Gastrocnemius medialis (tissue), 4 donors: Measurements from ENCODE around the gene DNAJC1.

Experiments used
- CTCF ChIP-seq, 5 experiments: fragments of 450-650 bp in 3 of 5; fragments of 200-600 bp in 2 of 5; sonication (generic) in 2 of 5; IDR thresholded peaks in 4 of 5; conservative IDR thresholded peaks in 1 of 5; 1 replicate in 4 of 5; 2 replicates in 1 of 5; pipeline ENCODE4 v1.5.1; 2016 to 2019; ENCODE audit warnings: antibody characterized with exemption in 5 of 5, mild to moderate bottlenecking in 3 of 5, moderate library complexity in 3 of 5
- POLR2A ChIP-seq, 2 donors: fragments of 450-650 bp; IDR thresholded peaks; one replicate each; pipeline ENCODE4 v1.6.1; 2017; ENCODE audit warnings: antibody characterized with exemption in 2 of 2, mild to moderate bottlenecking in 2 of 2, moderate library complexity in 2 of 2

- TF ChIP-seq POLR2A (IDR thresholded peaks at IDR 0.05) (no peak), CTCF (IDR thresholded peaks at IDR 0.05 in 4 of 5, conservative IDR thresholded peaks at IDR 0.05 in 1 of 5) (no peak)
Observed at GRCh38 chr10:21728618-21729017, 274.9 kb downstream of the DNAJC1 start.
